GM19043 (cell line): ENCODE results near the gene DNAJC5G.

ENCODE experiments used
- ATAC-seq: cut with Tn5 transposase; IDR thresholded peaks from one replicate; pipeline ENCODE4 v1.9.1; 2021; ENCODE audit warnings: low read depth; ENCODE audit not compliant: unreplicated experiment

Gene DNAJC5G, protein sequence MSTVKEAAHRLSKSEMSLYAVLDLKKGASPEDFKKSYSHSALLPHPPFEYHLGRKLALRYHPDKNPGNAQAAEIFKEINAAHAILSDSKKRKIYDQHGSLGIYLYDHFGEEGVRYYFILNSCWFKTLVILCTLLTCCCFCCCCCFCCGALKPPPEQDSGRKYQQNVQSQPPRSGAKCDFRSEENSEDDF

GRCh38 chr2:27275211-27276150 is at the start of gene DNAJC5G:
TSS of gene DNAJC5G (plus strand) at chr2:27275433. CDS start at chr2:27276729, 1,296 bp downstream.
- no peak for ATAC-seq

- ATAC-seq, result no peak
Observed at GRCh38 chr2:27225526-27225925, 49.7 kb upstream of the DNAJC5G start.

DNA sequence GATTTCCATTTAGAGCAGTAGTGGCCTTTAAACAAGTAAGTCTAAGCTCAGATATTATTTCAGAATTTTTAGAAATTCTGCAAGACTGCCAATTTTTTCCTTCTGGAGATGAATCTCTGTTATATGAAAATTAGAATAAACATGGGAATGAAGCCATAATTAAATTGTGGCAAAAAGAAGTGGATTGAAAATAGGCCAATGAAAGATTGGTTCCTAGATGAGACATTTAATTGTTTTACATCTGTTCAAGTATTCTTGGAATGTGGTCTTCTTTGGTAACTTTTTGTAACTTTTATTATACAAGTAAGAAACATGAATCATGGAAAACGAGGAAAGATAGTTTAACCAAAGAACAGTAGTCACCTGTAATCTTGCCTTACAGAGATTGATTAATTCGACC is 47.7 kb upstream of the DNAJC5G start:
- no peak for ATAC-seq

GRCh38 chr2:27231921-27232320 is 43.3 kb upstream of the DNAJC5G start:
- ATAC-seq, result no peak

DNA sequence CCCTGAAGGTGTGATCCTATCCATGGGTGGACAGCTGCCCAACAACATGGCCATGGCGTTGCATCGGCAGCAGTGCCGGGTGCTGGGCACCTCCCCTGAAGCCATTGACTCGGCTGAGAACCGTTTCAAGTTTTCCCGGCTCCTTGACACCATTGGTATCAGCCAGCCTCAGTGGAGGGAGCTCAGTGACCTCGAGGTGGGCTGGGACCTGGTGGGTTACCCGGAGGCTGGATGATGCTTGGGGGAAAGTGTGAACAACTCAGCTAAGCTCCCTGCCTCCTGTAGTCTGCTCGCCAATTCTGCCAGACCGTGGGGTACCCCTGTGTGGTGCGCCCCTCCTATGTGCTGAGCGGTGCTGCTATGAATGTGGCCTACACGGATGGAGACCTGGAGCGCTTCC is 41.9 kb upstream of the DNAJC5G start:
- ATAC-seq, result no peak

- ATAC-seq, result no peak
Observed at GRCh38 chr2:27236136-27236535, 39.1 kb upstream of the DNAJC5G start.

GRCh38 chr2:27236626-27237025 is 38.6 kb upstream of the DNAJC5G start:
- no peak for ATAC-seq

- no peak for ATAC-seq
Observed at GRCh38 chr2:27237341-27237945, 37.8 kb upstream of the DNAJC5G start.

DNA sequence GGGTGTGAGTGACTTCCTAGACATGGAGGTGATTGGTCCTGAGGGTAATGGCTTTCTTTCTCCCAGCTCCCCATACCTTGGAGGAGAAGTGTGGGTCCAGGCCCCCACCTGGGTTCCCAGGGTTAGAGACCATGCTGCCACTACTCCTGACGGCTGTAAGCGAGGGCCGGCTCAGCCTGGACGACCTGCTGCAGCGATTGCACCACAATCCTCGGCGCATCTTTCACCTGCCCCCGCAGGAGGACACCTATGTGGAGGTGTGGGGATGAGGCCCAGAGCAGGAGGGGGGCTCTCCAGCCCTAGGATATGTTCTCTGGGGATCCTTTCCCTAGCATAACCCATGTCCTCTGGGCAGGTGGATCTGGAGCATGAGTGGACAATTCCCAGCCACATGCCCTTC is 36.3 kb upstream of the DNAJC5G start:
- ATAC-seq, result no peak

GRCh38 chr2:27240406-27240805 is 34.8 kb upstream of the DNAJC5G start:
- no peak for ATAC-seq

- no peak for ATAC-seq
Observed at GRCh38 chr2:27241761-27242613, 33.2 kb upstream of the DNAJC5G start.

GRCh38 chr2:27242614-27242951 is 32.6 kb upstream of the DNAJC5G start:
- no peak for ATAC-seq

DNA sequence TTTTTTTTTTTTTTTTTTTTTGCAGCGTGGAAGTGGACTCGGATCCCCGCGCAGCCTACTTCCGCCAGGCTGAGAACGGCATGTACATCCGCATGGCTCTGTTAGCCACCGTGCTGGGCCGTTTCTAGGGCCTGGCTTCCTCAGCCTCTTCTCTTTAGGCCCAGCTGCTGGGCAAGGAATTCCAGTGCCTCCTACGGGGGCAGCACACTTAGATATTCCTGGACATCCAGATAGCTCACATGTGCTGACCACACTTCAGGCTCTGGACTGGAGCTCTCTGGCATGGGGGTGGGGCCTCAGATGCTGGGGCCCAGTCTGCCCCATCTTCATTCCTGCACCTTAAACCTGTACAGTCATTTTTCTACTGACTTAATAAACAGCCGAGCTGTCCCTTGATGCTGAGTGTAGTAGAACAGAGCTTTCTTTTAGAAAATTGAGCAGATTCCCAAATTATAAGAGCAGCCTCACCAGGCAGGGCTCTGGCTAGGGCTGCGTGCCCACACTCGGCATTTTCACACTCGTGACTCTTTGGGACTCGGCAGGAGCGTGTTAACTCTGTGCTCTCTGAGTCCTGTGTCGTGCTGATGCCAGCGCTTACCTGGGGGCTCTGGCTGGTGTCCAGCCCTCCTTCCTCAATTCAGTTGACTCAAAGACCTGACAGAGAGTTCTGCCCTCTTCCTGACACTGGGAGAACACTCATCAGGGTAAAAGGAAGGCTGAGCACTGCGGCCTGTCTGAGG is 31.7 kb upstream of the DNAJC5G start:
- no peak for ATAC-seq

- no peak for ATAC-seq
Observed at GRCh38 chr2:27245116-27245515, 30.1 kb upstream of the DNAJC5G start.

DNA sequence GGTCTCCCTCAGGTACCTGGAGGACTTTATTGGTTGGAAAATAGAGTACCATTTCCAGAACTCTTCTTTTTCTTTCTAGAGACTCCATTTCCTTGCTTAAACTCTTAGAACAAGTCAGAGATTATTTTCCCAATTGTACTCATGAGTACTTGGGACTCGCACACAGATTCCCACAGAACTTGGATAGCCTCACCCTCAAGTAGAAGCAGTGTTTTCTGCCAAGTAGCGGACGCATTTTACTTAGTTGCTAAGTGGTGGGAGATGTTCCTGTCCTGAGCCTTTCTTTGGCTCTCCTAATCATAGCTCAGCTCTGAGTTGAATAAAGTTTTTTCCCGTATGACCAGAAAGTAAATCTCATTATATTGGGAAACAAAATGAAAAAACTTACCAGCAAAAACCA is 29.6 kb upstream of the DNAJC5G start:
- ATAC-seq, result no peak

DNA sequence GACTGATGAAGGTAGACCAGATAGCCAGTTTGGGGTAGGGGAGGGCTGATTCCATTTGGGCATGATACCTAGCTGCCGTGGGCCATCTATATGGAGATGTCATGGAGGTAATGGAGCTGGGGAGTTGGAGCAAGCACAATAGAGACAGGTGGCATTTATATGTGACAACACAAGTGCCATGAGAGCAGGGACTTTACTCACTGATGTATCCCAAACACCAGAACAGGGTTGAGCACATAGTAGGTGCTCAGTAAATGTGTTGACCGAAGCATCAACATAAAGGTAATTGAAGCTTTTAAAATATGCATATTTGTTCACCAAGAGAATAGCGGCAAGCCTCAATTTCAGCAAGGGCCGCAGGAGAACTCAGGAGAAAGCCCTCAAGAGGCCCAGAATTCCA is 27.3 kb upstream of the DNAJC5G start:
- ATAC-seq, result no peak

DNA sequence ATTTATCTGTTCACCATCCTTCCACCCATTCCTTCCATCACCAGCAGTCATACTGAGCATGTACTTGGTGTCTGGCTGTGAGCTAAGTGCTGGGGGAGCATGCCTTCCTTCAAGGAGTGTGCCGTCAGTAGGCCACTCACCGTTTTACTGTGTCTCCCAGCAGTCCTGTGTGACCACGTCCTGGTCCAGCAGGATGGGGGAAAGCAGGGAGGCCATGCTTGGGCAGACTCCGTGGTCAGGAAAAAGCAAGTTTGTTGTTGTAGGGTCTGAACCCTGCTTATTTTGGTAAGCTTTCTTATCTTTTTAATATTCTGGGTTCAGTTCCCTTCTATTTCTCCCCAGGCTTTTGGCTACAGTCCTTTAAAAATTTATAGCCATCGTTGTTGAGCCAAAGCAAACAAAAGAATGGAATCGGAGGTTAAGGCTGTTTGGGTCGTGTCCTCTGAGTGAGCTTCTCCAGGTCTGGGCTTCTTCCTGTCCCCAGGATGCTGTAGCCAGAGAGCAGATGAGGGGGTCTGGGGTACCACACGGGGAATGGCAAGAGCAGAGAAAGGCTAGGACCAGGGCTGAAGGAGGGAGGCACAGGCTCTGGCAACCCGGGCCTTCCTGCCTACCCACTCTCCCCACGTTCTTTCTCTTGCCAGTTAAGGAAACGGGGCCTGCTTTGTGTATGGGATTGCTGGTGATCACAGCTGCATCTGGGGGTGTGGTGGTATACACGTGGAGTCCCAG is 25.9 kb upstream of the DNAJC5G start:
- ATAC-seq, result no peak

DNA sequence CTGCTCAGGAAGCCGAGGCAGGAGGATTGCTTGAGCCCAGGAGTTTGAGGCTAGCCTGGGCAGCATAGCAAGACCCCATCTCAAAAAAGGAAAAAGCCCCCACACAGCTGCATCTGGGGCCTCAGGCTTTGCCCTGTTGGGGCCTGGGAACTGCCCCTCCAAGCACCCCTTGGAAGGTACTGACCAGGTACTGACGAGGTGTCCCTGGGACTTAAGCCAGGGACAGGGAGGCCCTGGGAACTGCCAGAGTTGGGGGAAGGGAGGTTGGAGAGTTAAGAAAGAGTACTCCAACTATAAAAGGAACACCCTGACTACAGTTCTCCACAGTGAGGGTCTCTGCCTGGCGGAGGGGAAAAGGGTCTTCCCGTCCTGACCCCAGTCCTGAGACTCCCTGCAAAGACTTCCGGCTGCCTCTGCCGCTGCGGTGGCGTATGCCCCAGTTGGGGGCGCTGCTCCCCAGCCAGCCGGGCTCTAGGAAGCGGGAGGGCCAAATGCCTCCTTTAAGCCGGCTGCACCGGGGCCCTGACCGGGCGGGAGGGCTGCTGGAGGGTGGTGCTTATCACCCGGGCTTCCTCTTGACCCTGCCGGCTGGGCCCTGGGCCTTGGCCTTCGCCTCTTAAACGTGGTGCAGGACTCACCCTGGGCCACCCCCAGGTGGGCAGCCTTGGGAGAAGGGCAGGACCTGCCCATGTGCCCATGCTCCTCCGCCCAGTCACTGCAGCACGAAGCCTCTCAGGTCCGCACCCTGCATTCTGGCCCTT is 25.2 kb upstream of the DNAJC5G start:
- ATAC-seq, result no peak
